Large intestine (tissue), 3 donors: ENCODE measurements around the gene NKAIN2. TPM values are rescaled to one million over a fixed set of nuclear protein-coding genes. Genes with fewer than 3 reads are reported as not detected.

Source experiments
- DNase-seq, 2 donors: peaks; one replicate each; pipeline versions ENCODE4 v3.0.0 to v3.0.0-alpha.2; 2013
- H3K27ac ChIP-seq: one replicate; pipeline ENCODE4 v1.5.1; 2013; ENCODE audit warnings: low read length
- H3K27me3 ChIP-seq: 2 replicates; pipeline ENCODE4 v1.6.1; 2013; ENCODE audit warnings: low read length; ENCODE audit not compliant: control insufficient read depth, insufficient read depth
- H3K36me3 ChIP-seq: 2 replicates; pipeline ENCODE4 v1.6.1; 2013; ENCODE audit warnings: low read length; ENCODE audit not compliant: control insufficient read depth, insufficient read depth
- H3K4me1 ChIP-seq: one replicate; pipeline ENCODE4 v1.6.1; 2013; ENCODE audit warnings: low read length; ENCODE audit not compliant: control insufficient read depth, insufficient read depth
- H3K4me3 ChIP-seq: one replicate; pipeline ENCODE4 v1.5.1; 2013; ENCODE audit warnings: low read length
- H3K9me3 ChIP-seq: one replicate; pipeline ENCODE4 v1.6.1; 2013; ENCODE audit warnings: mild to moderate bottlenecking, low read depth, low read length, moderate library complexity; ENCODE audit not compliant: control insufficient read depth
- WGBS: methylation state at CpG from one replicate; pipeline ENCODE4 v1.1.5; 2013; ENCODE audit warnings: low lambda C conversion rate; ENCODE audit not compliant: insufficient coverage; 5-methylcytosine and 5-hydroxymethylcytosine counted together
- polyA plus RNA-seq: library from polyadenylated mRNA; unstranded; fragments of 120-200 nt; gene quantifications from one replicate; pipeline ENCODE4 v1.2.1, GENCODE V29; 2013

The NKAIN2 gene
- polyA plus RNA-seq, 1 donor: 1.3 TPM

- no peaks in the 10 kb centered on the region for H3K9me3 ChIP-seq
- DNase-seq: no peak
- no peaks in the 10 kb centered on the region for H3K36me3 ChIP-seq
- H3K27ac ChIP-seq: no peak overlapping the region
- no peaks in the 10 kb centered on the region for H3K27me3 ChIP-seq
- H3K4me3 ChIP-seq: no peak overlapping the region
- no peaks in the 10 kb centered on the region for H3K4me1 ChIP-seq
These were observed 251.7 kb downstream of the NKAIN2 start for GRCh38 chr6:124055395-124055794.

- H3K4me1 ChIP-seq: no peaks in the 10 kb centered on the region
- no peaks in the 10 kb centered on the region for H3K9me3 ChIP-seq
- no peak overlapping the region for H3K4me3 ChIP-seq
- no peaks in the 10 kb centered on the region for H3K27me3 ChIP-seq
- no peaks in the 10 kb centered on the region for H3K36me3 ChIP-seq
- H3K27ac ChIP-seq: no peak overlapping the region
- DNase-seq: no peak
- WGBS: no CpG with 5 or more reads among the region's 1 CpG
These were observed 252.3 kb downstream of the NKAIN2 start for GRCh38 chr6:124055963-124056362.

- Histone ChIP-seq H3K9me3 (no peaks in the 10 kb centered on the region), H3K27ac (no peak overlapping the region), H3K27me3 (no peaks in the 10 kb centered on the region), H3K4me1 (no peaks in the 10 kb centered on the region), H3K4me3 (no peak overlapping the region), H3K36me3 (no peaks in the 10 kb centered on the region)
- DNase-seq: no peak
- no CpG with 5 or more reads among the region's 3 CpGs for WGBS
These were observed 253.0 kb downstream of the NKAIN2 start for GRCh38 chr6:124056407-124057334.

- Histone ChIP-seq H3K4me3 (no peak overlapping the region), H3K36me3 (no peaks in the 10 kb centered on the region), H3K27me3 (no peaks in the 10 kb centered on the region), H3K4me1 (no peaks in the 10 kb centered on the region), H3K27ac (no peak overlapping the region), H3K9me3 (no peaks in the 10 kb centered on the region)
- DNase-seq: no peak
- WGBS: 63% methylated on average over 1 of the region's 2 CpGs
These were observed 253.8 kb downstream of the NKAIN2 start for GRCh38 chr6:124057461-124057860.

GRCh38 chr6:124064317-124065113 lies 260.9 kb downstream of the NKAIN2 start:
- 100% methylated on average over 1 of the region's 3 CpGs for WGBS
- Histone ChIP-seq H3K4me3 (no peak overlapping the region), H3K4me1 (no peaks in the 10 kb centered on the region), H3K27me3 (no peaks in the 10 kb centered on the region), H3K9me3 (no peaks in the 10 kb centered on the region), H3K36me3 (no peaks in the 10 kb centered on the region), H3K27ac (no peak overlapping the region)
- no peak for DNase-seq

GRCh38 chr6:124066269-124066668 lies 262.6 kb downstream of the NKAIN2 start:
- Histone ChIP-seq H3K36me3 (no peaks in the 10 kb centered on the region), H3K27me3 (no peaks in the 10 kb centered on the region), H3K9me3 (no peaks in the 10 kb centered on the region), H3K27ac (no peak overlapping the region), H3K4me3 (no peak overlapping the region), H3K4me1 (no peaks in the 10 kb centered on the region)
- DNase-seq: no peak

- Histone ChIP-seq H3K4me1 (no peaks in the 10 kb centered on the region), H3K27me3 (no peaks in the 10 kb centered on the region), H3K36me3 (no peaks in the 10 kb centered on the region), H3K9me3 (no peaks in the 10 kb centered on the region), H3K27ac (no peak overlapping the region), H3K4me3 (no peak overlapping the region)
- DNase-seq: no peak
- WGBS: 75% methylated on average over 1 of the region's 6 CpGs
These were observed 263.4 kb downstream of the NKAIN2 start for GRCh38 chr6:124066946-124067552.

GRCh38 chr6:124069230-124069950 lies 265.7 kb downstream of the NKAIN2 start:
- Histone ChIP-seq H3K36me3 (no peaks in the 10 kb centered on the region), H3K27ac (no peak overlapping the region), H3K27me3 (no peaks in the 10 kb centered on the region), H3K9me3 (no peaks in the 10 kb centered on the region), H3K4me3 (no peak overlapping the region), H3K4me1 (no peaks in the 10 kb centered on the region)
- DNase-seq: no peak
- no CpG with 5 or more reads among the region's 5 CpGs for WGBS

- WGBS: no CpG with 5 or more reads among the region's 6 CpGs
- H3K9me3 ChIP-seq: no peaks in the 10 kb centered on the region
- no peaks in the 10 kb centered on the region for H3K36me3 ChIP-seq
- no peaks in the 10 kb centered on the region for H3K4me1 ChIP-seq
- no peak overlapping the region for H3K4me3 ChIP-seq
- no peaks in the 10 kb centered on the region for H3K27me3 ChIP-seq
- H3K27ac ChIP-seq: no peak overlapping the region
- no peak for DNase-seq
These were observed 269.4 kb downstream of the NKAIN2 start for GRCh38 chr6:124073021-124073420.
